ENCODE measurements around the gene MAP10. TPM values are rescaled to one million over a fixed set of nuclear protein-coding genes. Genes with fewer than 3 reads are reported as not detected.

Gene MAP10, protein sequence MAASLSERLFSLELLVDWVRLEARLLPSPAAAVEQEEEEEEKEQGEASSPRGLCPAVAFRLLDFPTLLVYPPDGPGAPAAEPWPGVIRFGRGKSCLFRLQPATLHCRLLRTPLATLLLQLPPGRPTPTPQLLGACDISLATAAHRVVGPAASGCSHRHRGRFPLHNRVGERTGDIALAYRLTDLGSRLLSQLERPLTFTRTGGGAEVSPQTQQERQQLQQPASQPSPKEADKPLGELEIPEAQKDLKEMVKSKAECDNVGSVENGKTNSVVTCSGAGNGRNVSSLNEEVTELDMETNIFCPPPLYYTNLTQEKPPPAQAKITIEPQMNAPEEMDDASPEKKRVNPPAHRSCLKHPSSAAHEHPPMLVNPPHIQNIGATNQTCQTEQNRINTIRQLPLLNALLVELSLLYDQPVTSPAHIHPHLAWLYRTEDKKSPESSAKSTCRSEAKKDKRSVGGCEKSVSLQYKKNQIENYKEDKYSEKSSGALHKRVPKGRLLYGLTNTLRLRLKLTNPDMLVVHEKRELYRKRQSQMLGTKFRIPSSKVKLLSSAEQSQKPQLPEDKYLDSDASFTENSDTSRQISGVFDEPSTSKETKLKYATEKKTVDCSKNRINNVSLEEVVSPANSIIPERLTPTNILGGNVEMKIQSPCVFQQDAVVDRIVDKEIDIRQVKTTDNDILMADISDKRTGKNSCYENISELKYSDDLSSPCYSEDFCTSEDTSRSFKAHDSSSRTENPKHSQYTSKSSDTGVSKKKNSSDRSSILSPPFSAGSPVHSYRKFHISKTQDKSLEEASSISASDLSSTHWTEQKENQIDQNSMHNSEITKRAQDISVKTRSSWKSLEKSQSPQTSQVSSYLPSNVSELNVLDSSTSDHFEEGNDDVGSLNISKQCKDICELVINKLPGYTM
- total RNA-seq, result 1 to 10 TPM; 1.5 to 2.4 TPM

DNA sequence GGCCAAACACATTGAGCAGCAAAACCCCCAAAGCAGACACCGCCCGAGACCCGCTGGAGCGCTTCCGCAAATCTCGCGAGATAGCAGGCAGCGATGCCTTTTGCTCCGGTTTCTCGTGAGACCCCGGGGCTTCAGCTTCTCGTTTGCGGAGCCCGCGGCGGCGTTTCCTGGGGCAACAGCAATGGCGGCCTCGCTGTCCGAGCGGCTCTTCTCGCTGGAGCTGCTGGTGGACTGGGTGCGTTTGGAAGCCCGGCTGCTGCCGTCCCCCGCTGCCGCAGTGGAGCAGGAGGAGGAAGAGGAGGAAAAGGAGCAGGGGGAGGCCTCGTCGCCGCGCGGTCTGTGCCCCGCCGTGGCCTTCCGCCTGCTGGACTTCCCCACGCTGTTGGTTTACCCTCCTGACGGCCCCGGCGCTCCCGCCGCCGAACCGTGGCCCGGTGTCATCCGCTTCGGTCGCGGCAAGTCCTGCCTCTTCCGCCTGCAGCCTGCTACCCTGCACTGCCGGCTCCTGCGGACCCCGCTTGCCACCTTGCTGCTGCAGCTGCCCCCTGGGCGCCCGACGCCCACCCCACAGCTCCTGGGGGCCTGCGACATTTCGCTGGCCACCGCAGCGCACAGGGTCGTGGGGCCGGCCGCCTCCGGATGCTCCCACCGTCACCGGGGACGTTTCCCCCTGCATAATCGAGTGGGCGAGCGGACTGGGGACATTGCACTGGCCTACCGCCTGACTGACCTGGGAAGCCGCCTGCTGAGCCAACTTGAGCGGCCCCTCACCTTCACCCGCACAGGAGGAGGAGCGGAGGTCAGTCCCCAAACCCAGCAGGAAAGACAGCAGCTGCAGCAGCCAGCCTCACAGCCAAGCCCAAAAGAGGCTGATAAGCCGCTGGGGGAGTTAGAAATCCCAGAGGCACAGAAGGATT lies at the start of gene MAP10:
Gene MAP10, plus strand, starts transcription at position 148 of the 917 bp plus-strand sequence. Its CDS starts 34 bp downstream, at position 182.
- peak within 1 kb of the TSS; percentile 81 for H3K4me3 ChIP-seq
- DNase-seq (ENCODE audit: low spot score) (no peak), ATAC-seq (ENCODE audit: insufficient number of reproducible peaks, low FRiP score, low read depth) (no peak)
- TF ChIP-seq, protein P1, sequence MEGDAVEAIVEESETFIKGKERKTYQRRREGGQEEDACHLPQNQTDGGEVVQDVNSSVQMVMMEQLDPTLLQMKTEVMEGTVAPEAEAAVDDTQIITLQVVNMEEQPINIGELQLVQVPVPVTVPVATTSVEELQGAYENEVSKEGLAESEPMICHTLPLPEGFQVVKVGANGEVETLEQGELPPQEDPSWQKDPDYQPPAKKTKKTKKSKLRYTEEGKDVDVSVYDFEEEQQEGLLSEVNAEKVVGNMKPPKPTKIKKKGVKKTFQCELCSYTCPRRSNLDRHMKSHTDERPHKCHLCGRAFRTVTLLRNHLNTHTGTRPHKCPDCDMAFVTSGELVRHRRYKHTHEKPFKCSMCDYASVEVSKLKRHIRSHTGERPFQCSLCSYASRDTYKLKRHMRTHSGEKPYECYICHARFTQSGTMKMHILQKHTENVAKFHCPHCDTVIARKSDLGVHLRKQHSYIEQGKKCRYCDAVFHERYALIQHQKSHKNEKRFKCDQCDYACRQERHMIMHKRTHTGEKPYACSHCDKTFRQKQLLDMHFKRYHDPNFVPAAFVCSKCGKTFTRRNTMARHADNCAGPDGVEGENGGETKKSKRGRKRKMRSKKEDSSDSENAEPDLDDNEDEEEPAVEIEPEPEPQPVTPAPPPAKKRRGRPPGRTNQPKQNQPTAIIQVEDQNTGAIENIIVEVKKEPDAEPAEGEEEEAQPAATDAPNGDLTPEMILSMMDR (IDR thresholded peaks at IDR 0.05), result no peak
- H3K9me3 ChIP-seq, result peaks cover 4% of the 10 kb centered on the region
- no peaks in the 10 kb centered on the region for H3K27me3 ChIP-seq (replicated peaks; ENCODE audit: insufficient read depth)
- H3K36me3 ChIP-seq, result no peaks in the 10 kb centered on the region
- H3K4me1 ChIP-seq (ENCODE audit: control insufficient read depth in 1 of 2, low read depth in 2 of 2), result peaks cover 3 to 8% of the 10 kb centered on the region in 2 donors
- H3K27ac ChIP-seq, result peak within 1 kb of the TSS in 1 of 2 donors; percentile 16

DNA sequence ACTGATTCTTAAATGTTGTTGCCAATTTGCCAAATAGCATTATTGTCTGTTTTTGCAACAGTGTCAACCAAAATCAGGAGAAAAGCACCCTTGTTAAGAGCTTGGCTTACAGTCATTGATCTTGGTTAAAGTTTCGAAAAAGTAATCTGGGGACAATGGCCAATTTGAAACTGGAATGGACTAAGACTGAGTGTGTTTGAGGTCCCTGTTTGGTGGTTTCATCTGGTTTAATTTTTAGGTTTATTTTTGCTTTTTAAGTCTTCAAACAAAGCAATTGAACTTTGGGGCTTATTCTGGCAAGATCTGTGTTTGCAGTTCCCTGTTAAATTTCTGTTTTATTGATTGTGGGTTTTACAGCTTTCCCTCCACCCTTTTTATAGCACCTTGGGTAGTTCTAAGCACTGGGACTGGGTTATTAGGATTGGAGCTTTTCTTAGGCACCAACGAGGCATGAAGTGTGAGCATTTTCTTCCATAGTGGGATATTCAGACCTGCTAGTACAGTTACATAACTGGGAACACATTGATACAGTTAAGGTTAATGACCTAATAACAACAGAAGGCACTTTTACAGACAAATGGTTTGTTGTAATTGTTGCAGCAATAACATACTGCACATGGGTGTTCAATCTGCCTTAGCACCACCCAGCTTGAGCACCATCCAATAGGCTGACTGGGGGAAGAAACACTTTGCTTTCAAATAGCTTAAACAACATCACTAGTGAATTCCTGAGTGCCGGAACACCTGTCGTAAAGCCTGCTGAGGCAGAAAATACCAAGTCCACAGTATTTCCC lies 40.6 kb upstream of the MAP10 start:
- TF ChIP-seq, protein P1 (IDR thresholded peaks at IDR 0.05), result no peak

DNA sequence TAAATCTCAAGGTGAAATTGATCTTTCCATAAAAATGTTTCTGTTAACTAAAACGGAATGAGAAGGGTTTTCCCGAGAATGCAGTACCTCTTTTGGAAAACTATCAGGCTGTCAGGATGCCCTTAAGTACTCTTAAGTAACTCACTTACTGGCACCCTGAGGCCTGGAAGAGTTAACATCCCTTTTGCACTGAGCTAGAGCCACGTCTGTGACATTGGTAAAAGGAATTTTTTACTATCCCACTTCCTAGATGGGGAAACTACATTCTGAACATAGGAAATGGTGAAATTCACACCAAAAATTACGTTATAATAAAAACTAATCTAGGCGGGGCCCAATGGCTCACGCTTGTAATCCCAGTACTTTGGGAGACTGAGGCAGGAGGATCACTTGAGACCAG lies 39.7 kb upstream of the MAP10 start:
- H3K4me3 ChIP-seq, result no peak overlapping the region
- H3K27ac ChIP-seq, result no peak overlapping the region
- H3K4me1 ChIP-seq (ENCODE audit: control insufficient read depth in 1 of 2, low read depth in 2 of 2), result peaks cover 6 to 23% of the 10 kb centered on the region in 2 donors
- DNase-seq (ENCODE audit: low spot score) (no peak), ATAC-seq (ENCODE audit: insufficient number of reproducible peaks, low FRiP score, low read depth) (no peak)
- TF ChIP-seq, protein P1 (IDR thresholded peaks at IDR 0.05), result no peak
- H3K27me3 ChIP-seq (replicated peaks; ENCODE audit: insufficient read depth), result no peaks in the 10 kb centered on the region
- H3K36me3 ChIP-seq, result no peaks in the 10 kb centered on the region
- no peaks in the 10 kb centered on the region for H3K9me3 ChIP-seq

More for the DNA sequence above, 40.6 kb upstream of the MAP10 start:
- ATAC-seq (ENCODE audit: insufficient number of reproducible peaks, low FRiP score, low read depth), result no peak
- Histone ChIP-seq H3K9me3 (no peaks in the 10 kb centered on the region), H3K4me3 (no peak overlapping the region), H3K27ac (no peak overlapping the region), H3K4me1 (ENCODE audit: control insufficient read depth in 1 of 2, low read depth in 2 of 2) (peaks cover 6 to 23% of the 10 kb centered on the region in 2 donors), H3K27me3 (replicated peaks; ENCODE audit: insufficient read depth) (no peaks in the 10 kb centered on the region), H3K36me3 (no peaks in the 10 kb centered on the region)
- DNase-seq (ENCODE audit: low spot score), result no peak

DNA sequence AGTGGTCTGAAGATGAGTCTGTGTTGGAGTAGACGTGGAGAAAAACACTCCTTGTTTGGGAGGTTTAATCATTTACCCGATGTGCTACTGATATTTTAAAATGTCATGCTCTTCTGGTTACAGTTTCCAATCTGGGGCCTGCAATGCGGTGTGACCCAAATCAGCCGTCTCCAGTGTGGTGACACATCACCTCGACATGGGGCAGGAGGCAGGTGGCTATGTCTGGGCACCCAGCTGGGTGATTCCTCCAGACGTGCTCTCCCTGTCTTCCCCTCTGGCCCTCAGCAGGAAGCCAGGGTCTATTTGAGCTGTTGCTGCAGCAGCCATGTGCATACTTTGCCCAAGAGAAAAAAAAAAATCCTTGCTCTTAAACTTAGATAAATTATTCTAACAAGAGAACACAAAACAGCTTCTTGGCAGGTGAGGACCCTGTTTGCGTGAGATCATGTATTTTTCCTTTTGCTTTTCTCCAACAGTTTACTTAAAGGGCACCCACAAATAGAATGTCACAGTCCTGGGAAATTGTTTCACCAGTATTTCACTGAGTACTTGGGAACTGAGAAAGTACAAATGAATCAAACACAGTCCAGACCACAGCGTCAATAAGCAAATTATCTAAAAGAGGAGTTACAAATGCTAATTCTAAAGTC lies 38.9 kb upstream of the MAP10 start:
- TF ChIP-seq, protein P1 (IDR thresholded peaks at IDR 0.05), result no peak
- ATAC-seq (ENCODE audit: insufficient number of reproducible peaks, low FRiP score, low read depth) (no peak), DNase-seq (ENCODE audit: low spot score) (no peak)
- Histone ChIP-seq H3K36me3 (no peaks in the 10 kb centered on the region), H3K9me3 (no peaks in the 10 kb centered on the region), H3K4me1 (ENCODE audit: control insufficient read depth in 1 of 2, low read depth in 2 of 2) (peaks cover 6 to 23% of the 10 kb centered on the region in 2 donors), H3K4me3 (no peak overlapping the region), H3K27ac (peak overlapping the region; percentile 82 to 88), H3K27me3 (replicated peaks; ENCODE audit: insufficient read depth) (no peaks in the 10 kb centered on the region)

Measured in thoracic aorta (tissue), 2 donors.